IMR-90 (cell line): ENCODE results near the gene PBXIP1. TPM values are rescaled to one million over a fixed set of nuclear protein-coding genes. Genes with fewer than 3 reads are reported as not detected.

Experiments used
- ATAC-seq: fragments of 200-7000 bp; cut with Tn5 transposase; 2 replicates; pipeline ENCODE4 v1.9.1; 2020; ENCODE audit warnings: low read depth, mild to moderate bottlenecking, moderate library complexity
- BruUV-seq: library from RNA; stranded (reverse); fragments of 400-500 nt; replicated peaks from 2 replicates; lab custom pipeline; 2021; lab: Mats Ljungman, UMichigan
- CTCF ChIA-PET: fragments of 300-600 bp; formaldehyde crosslinking; extraction: SDS; loops from one replicate; lab custom pipeline; 2021; ENCODE audit warnings: antibody characterized with exemption; lab: Yijun Ruan, JAX
- POLR2A ChIA-PET: fragments of 300-600 bp; sonication (Branson Sonifier 250); formaldehyde crosslinking; loops from one replicate; lab custom pipeline; 2022; ENCODE audit warnings: antibody characterized with exemption; ENCODE audit not compliant: unreplicated experiment; lab: Charles Lee
- DNase-seq: peaks from one replicate; pipeline ENCODE4 v3.0.0; 2013
- H2AFZ ChIP-seq: replicated peaks from 2 replicates; pipeline ENCODE3; 2013; ENCODE audit warnings: low read length, mild to moderate bottlenecking; ENCODE audit not compliant: poor library complexity
- H2AK5ac ChIP-seq: 2 replicates; pipeline ENCODE4 v1.6.1; 2013; ENCODE audit warnings: low read depth, low read length, inconsistent platforms
- H2AK9ac ChIP-seq: replicated peaks from 2 replicates; pipeline ENCODE3; 2013; ENCODE audit warnings: mild to moderate bottlenecking, low read depth, low read length, moderate library complexity; ENCODE audit not compliant: poor library complexity
- H2BK120ac ChIP-seq: 2 replicates; pipeline ENCODE4 v1.6.1; 2013; ENCODE audit warnings: low read depth, low read length, inconsistent platforms
- H2BK15ac ChIP-seq: 3 replicates; pipeline ENCODE4 v1.6.1; 2013; ENCODE audit warnings: low read depth, low read length, inconsistent platforms
- H2BK20ac ChIP-seq: 2 replicates; pipeline ENCODE4 v1.6.1; 2013; ENCODE audit warnings: low read depth, mild to moderate bottlenecking, inconsistent platforms, low read length, moderate library complexity
- H2BK5ac ChIP-seq: 2 replicates; pipeline ENCODE4 v1.6.1; 2013; ENCODE audit warnings: mild to moderate bottlenecking, low read depth, low read length, inconsistent platforms; ENCODE audit not compliant: poor library complexity, severe bottlenecking
- H3K14ac ChIP-seq: replicated peaks from 2 replicates; pipeline ENCODE4 v1.6.1; 2013; ENCODE audit warnings: low read depth, low read length, inconsistent platforms
- H3K18ac ChIP-seq: 2 replicates; pipeline ENCODE4 v1.6.1; 2013; ENCODE audit warnings: low read depth, low read length, control low read depth
- H3K23ac ChIP-seq: 2 replicates; pipeline ENCODE4 v1.6.1; 2013; ENCODE audit warnings: low read depth, low read length, inconsistent platforms
- H3K27ac ChIP-seq: 2 replicates; pipeline ENCODE4 v1.5.1; 2013; ENCODE audit warnings: mild to moderate bottlenecking, control low read depth, low read length; ENCODE audit not compliant: insufficient read depth
- H3K27me3 ChIP-seq: 2 replicates; pipeline ENCODE4 v1.6.1; 2013; ENCODE audit warnings: low read length; ENCODE audit not compliant: control insufficient read depth, insufficient read depth
- H3K36me3 ChIP-seq: 2 replicates; pipeline ENCODE4 v1.6.1; 2013; ENCODE audit warnings: low read length, mixed read lengths; ENCODE audit not compliant: control insufficient read depth, insufficient read depth
- H3K4ac ChIP-seq: 2 replicates; pipeline ENCODE4 v1.6.1; 2013; ENCODE audit warnings: low read depth, low read length, inconsistent platforms
- H3K4me1 ChIP-seq: 2 replicates; pipeline ENCODE4 v1.6.1; 2013; ENCODE audit warnings: low read length, mixed read lengths; ENCODE audit not compliant: control insufficient read depth, insufficient read depth
- H3K4me2 ChIP-seq: 2 replicates; pipeline ENCODE4 v1.6.1; 2013; ENCODE audit warnings: low read depth, mild to moderate bottlenecking, control low read depth, low read length, moderate library complexity
- H3K4me3 ChIP-seq: 2 replicates; pipeline ENCODE4 v1.5.1; 2013; ENCODE audit warnings: low read depth, mild to moderate bottlenecking, control low read depth, low read length, moderate library complexity; ENCODE audit not compliant: insufficient read depth
- H3K56ac ChIP-seq: 2 replicates; pipeline ENCODE4 v1.6.1; 2013; ENCODE audit warnings: low read length, inconsistent platforms; ENCODE audit not compliant: insufficient read depth; ENCODE audit errors: extremely low read depth
- H3K79me1 ChIP-seq, 2 experiments: 2 replicates each; pipeline ENCODE4 v1.6.1; 2013; ENCODE audit warnings: low read length in 2 of 2, inconsistent platforms in 1 of 2, low read depth in 1 of 2
- H3K9ac ChIP-seq: 2 replicates; pipeline ENCODE4 v1.6.1; 2013; ENCODE audit warnings: low read depth, low read length, control low read depth
- H3K9me1 ChIP-seq: 2 replicates; pipeline ENCODE4 v1.6.1; 2013; ENCODE audit warnings: low read length, inconsistent platforms; ENCODE audit not compliant: insufficient read depth
- H3K9me3 ChIP-seq: 2 replicates; pipeline ENCODE4 v1.6.1; 2013; ENCODE audit warnings: low read length; ENCODE audit not compliant: control insufficient read depth, insufficient read depth
- H4K20me1 ChIP-seq: 2 replicates; pipeline ENCODE4 v1.6.1; 2013; ENCODE audit warnings: low read length, inconsistent platforms; ENCODE audit not compliant: insufficient read depth
- H4K5ac ChIP-seq: 2 replicates; pipeline ENCODE4 v1.6.1; 2013; ENCODE audit warnings: mild to moderate bottlenecking, low read depth, low read length, control low read depth
- H4K8ac ChIP-seq, 2 experiments: 2 replicates each; pipeline ENCODE4 v1.6.1; 2013; ENCODE audit warnings: low read depth in 2 of 2, low read length in 2 of 2, control low read depth in 1 of 2, inconsistent platforms in 1 of 2
- H4K91ac ChIP-seq: 2 replicates; pipeline ENCODE4 v1.6.1; 2013; ENCODE audit warnings: low read depth, low read length, inconsistent platforms; ENCODE audit not compliant: insufficient read depth
- BHLHE40 ChIP-seq: fragments of 150-350 bp; IDR thresholded peaks from 2 replicates; pipeline ENCODE4 v1.6.1; 2016; ENCODE audit warnings: mild to moderate bottlenecking, low read depth, low read length
- MAFK ChIP-seq: IDR thresholded peaks from 2 replicates; pipeline ENCODE4 v1.6.1; 2012; ENCODE audit warnings: low read depth, low read length, improper control_type of control experiment
- MAZ ChIP-seq: IDR thresholded peaks from 2 replicates; pipeline ENCODE4 v1.6.1; 2012; ENCODE audit warnings: low read depth, mild to moderate bottlenecking, low read length, improper control_type of control experiment, moderate library complexity, borderline replicate concordance
- MXI1 ChIP-seq: IDR thresholded peaks from 2 replicates; pipeline ENCODE4 v1.6.1; 2012; ENCODE audit warnings: low read depth, mild to moderate bottlenecking, low read length, moderate library complexity, borderline replicate concordance
- NFE2L2 ChIP-seq: fragments of 150-350 bp; IDR thresholded peaks from 2 replicates; pipeline ENCODE4 v1.6.1; 2016; ENCODE audit warnings: low read depth, mild to moderate bottlenecking, low read length
- RAD21 ChIP-seq: IDR thresholded peaks from 2 replicates; pipeline ENCODE4 v1.6.1; 2012; ENCODE audit warnings: low read length, improper control_type of control experiment
- RCOR1 ChIP-seq: IDR thresholded peaks from 2 replicates; pipeline ENCODE4 v1.6.1; 2012; ENCODE audit warnings: mild to moderate bottlenecking, low read length, improper control_type of control experiment; ENCODE audit not compliant: insufficient replicate concordance
- RFX5 ChIP-seq: IDR thresholded peaks from 2 replicates; pipeline ENCODE4 v1.8.0; 2012; ENCODE audit warnings: low read depth, mild to moderate bottlenecking, low read length, moderate library complexity
- SMC3 ChIP-seq: fragments of 150-350 bp; IDR thresholded peaks from 2 replicates; pipeline ENCODE4 v1.6.1; 2016; ENCODE audit warnings: low read depth, mild to moderate bottlenecking, antibody characterized with exemption, low read length, moderate library complexity
- WGBS, 2 experiments: methylation state at CpG; one replicate each; pipeline versions ENCODE4 v1.1.5 to v1.1.7; 2013; ENCODE audit warnings: missing lambda C conversion rate in 2 of 2; ENCODE audit not compliant: insufficient read length in 1 of 2; ENCODE audit errors: extremely low coverage in 2 of 2; 5-methylcytosine and 5-hydroxymethylcytosine counted together
- dilution Hi-C: fragments of 300-500 bp; cut with HindIII; formaldehyde crosslinking; loops from one replicate; pipeline ENCODE4 v1.14.3; 2018; ENCODE audit warnings: low sequenced_read_pairs; ENCODE audit not compliant: unreplicated experiment
- in situ Hi-C: fragments of 300-500 bp; cut with MboI; formaldehyde crosslinking; loops from 3 replicates; pipeline ENCODE4 v1.14.3; 2019; ENCODE audit warnings: low sequenced_read_pairs, inconsistent platforms, mixed read lengths
- intact Hi-C: fragments of 100-400 bp; cut with micrococcal nuclease; formaldehyde crosslinking; loops from 2 replicates; pipeline ENCODE4 v1.10.0; 2022
- polyA plus RNA-seq, 3 experiments: library from polyadenylated mRNA; depleted of rRNA; stranded (reverse); fragments of >200 nt; gene quantifications; 2 replicates each; pipeline ENCODE4 v1.2.3, GENCODE V29; 2012; ENCODE audit warnings: low replicate concordance in 1 of 3
- total RNA-seq: library from RNA; depleted of rRNA; stranded (reverse); fragments of >200 nt; gene quantifications from 2 replicates; pipeline ENCODE4 v1.2.3, GENCODE V29; 2012
- TF ChIP-seq, protein P1 (sequence below): conservative IDR thresholded peaks from 2 replicates; pipeline ENCODE4 v1.5.1; 2012; ENCODE audit warnings: mild to moderate bottlenecking, low read depth, low read length, improper control_type of control experiment

The PBXIP1 gene
- total and polyA plus RNA-seq, 2 of the 4 experiments (the other 2 are of a cell fraction) = 28.3 to 44.2 TPM

DNA sequence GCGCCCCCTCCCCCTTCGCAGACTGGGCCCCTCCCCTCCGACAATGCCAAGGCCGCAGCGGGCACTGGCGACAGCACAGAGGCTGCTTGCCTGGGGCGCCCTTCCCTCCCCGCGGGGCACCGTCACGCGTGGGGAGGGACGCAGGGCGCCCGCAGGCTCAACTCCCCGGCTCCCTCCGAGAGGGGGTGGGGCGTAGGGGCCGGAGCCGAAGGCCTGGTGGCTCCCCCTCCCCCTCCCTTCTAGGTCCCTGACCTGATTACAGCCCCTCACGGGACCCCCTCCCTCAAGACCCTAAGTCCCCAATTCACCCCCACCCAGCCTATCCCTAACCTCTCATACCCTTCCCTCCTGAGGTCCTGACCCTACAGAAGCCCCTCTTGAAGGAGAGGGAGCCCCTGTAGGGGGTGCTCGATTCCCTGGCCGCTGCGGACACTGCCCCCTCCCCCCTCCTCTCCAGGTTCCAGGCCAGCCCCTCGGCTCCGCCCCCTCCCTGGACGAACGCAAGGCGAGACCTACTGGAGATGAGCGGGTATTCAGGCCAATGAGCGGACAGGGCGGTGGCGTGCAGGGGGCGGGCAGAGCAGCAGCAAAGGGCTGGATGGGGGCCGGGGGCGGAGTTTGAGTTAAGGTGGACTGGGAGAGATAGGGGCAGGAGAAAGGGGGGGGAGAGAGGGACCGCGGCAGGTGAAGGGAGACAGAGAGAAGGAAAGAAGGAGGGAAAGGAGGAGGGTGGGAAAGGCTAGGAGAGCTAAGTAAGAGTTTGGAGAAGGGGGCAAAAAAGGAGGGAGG is 46.0 kb upstream of the PBXIP1 start:
- Histone ChIP-seq H2AK9ac (peak overlapping the region; percentile 99), H4K5ac (peak overlapping the region; percentile 89; the same call in 1 of the 2 replicates), H2BK20ac (peak overlapping the region; percentile 70; the same call in 1 of the 2 replicates), H3K27me3 (no peaks in the 10 kb centered on the region), H3K4me1 (peaks cover 21% of the 10 kb centered on the region), H2BK15ac (peak overlapping the region; percentile 95; the same call in 2 of the 3 replicates), H4K20me1 (no peaks in the 10 kb centered on the region), H3K27ac (peak overlapping the region; percentile 99), H3K14ac (peak overlapping the region; percentile 87), H3K56ac (peak overlapping the region; percentile 47; the same call in 1 of the 2 replicates), H3K79me1 (peaks cover 14 to 59% of the 10 kb centered on the region in 2 experiments), H3K23ac (peak overlapping the region; percentile 97), H4K91ac (peak overlapping the region; percentile 94), H3K36me3 (no peaks in the 10 kb centered on the region; the same call in none of the 2 replicates), H3K4me2 (peak overlapping the region; percentile 97), H2AFZ (peak overlapping the region; percentile 92), H3K4me3 (peak overlapping the region; percentile 75), H4K8ac (peak overlapping the region; percentile 11 to 92; a peak in 3 of 4 replicates), H3K9me3 (no peaks in the 10 kb centered on the region), H3K4ac (peak overlapping the region; percentile 87), H3K18ac (peak overlapping the region; percentile 96), H2BK120ac (peak overlapping the region; percentile 93), H2AK5ac (peak overlapping the region; percentile 97), H3K9ac (peak overlapping the region; percentile 89), H3K9me1 (peaks cover 12% of the 10 kb centered on the region), H2BK5ac (peak overlapping the region; percentile 94)
- 0% methylated on average over 8 of the region's 38 CpGs; no CpG with 5 or more reads in 1 of the 2 experiments for WGBS, 2 experiments
- ATAC-seq = peak; percentile 84
- POLR2A ChIA-PET = no interaction called here
- TF ChIP-seq BHLHE40 (peak; percentile 94), MAFK (no peak), NFE2L2 (no peak), MAZ (peak; percentile 95), RCOR1 (no peak), RFX5 (no peak), RAD21 (0 out of 2 replicates have a peak, but pooled peaks have one; percentile 11), SMC3 (0 out of 2 replicates have a peak, but pooled peaks have one; percentile 1), MXI1 (peak; percentile 12; the same call in 1 of the 2 replicates)
- TF ChIP-seq, protein P1, sequence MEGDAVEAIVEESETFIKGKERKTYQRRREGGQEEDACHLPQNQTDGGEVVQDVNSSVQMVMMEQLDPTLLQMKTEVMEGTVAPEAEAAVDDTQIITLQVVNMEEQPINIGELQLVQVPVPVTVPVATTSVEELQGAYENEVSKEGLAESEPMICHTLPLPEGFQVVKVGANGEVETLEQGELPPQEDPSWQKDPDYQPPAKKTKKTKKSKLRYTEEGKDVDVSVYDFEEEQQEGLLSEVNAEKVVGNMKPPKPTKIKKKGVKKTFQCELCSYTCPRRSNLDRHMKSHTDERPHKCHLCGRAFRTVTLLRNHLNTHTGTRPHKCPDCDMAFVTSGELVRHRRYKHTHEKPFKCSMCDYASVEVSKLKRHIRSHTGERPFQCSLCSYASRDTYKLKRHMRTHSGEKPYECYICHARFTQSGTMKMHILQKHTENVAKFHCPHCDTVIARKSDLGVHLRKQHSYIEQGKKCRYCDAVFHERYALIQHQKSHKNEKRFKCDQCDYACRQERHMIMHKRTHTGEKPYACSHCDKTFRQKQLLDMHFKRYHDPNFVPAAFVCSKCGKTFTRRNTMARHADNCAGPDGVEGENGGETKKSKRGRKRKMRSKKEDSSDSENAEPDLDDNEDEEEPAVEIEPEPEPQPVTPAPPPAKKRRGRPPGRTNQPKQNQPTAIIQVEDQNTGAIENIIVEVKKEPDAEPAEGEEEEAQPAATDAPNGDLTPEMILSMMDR = peak; percentile 50
- BruUV-seq = no TSS peak
- intact Hi-C loops = loop anchor here (1.0 to 5.0 kb wide), 3 partner anchors 30 to 65 kb away; partner anchors contain the start of genes ADAM15 and PMVK
- dilution Hi-C loops = no loop called here
- CTCF ChIA-PET = interaction anchor here (0.9 kb wide), 1 partner anchor 31 kb away, joined by 4 read pairs; the partner anchor contains the start of gene SHC1
- peak; percentile 99 for DNase-seq
- in situ Hi-C loops = no loop called here
